ENCODE results near the gene TCN2.
"Not testable (repeated sequence)": the region's sequence is repeated elsewhere in the genome, so short reads cannot be mapped to it uniquely, and the experiment has no call there.

- TF ChIP-seq EZH2 (IDR thresholded peaks at IDR 0.05; ENCODE audit: borderline replicate concordance, low read depth, low read length, poor library complexity, severe bottlenecking): not testable (repeated sequence)
- TF ChIP-seq, protein P1, sequence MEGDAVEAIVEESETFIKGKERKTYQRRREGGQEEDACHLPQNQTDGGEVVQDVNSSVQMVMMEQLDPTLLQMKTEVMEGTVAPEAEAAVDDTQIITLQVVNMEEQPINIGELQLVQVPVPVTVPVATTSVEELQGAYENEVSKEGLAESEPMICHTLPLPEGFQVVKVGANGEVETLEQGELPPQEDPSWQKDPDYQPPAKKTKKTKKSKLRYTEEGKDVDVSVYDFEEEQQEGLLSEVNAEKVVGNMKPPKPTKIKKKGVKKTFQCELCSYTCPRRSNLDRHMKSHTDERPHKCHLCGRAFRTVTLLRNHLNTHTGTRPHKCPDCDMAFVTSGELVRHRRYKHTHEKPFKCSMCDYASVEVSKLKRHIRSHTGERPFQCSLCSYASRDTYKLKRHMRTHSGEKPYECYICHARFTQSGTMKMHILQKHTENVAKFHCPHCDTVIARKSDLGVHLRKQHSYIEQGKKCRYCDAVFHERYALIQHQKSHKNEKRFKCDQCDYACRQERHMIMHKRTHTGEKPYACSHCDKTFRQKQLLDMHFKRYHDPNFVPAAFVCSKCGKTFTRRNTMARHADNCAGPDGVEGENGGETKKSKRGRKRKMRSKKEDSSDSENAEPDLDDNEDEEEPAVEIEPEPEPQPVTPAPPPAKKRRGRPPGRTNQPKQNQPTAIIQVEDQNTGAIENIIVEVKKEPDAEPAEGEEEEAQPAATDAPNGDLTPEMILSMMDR (conservative IDR thresholded peaks at IDR 0.05; ENCODE audit: low read depth, low read length): not testable (repeated sequence)
Measured at GRCh38 chr22:30676565-30676964, 69.6 kb downstream of the TCN2 start.

Measured in A673 (cell line).